ENCODE data around the gene HSPA4L. TPM values are rescaled to one million over a fixed set of nuclear protein-coding genes. Genes with fewer than 3 reads are reported as not detected.

HSPA4L gene
- total RNA-seq, 1 donor, result 4.0 TPM

DNA sequence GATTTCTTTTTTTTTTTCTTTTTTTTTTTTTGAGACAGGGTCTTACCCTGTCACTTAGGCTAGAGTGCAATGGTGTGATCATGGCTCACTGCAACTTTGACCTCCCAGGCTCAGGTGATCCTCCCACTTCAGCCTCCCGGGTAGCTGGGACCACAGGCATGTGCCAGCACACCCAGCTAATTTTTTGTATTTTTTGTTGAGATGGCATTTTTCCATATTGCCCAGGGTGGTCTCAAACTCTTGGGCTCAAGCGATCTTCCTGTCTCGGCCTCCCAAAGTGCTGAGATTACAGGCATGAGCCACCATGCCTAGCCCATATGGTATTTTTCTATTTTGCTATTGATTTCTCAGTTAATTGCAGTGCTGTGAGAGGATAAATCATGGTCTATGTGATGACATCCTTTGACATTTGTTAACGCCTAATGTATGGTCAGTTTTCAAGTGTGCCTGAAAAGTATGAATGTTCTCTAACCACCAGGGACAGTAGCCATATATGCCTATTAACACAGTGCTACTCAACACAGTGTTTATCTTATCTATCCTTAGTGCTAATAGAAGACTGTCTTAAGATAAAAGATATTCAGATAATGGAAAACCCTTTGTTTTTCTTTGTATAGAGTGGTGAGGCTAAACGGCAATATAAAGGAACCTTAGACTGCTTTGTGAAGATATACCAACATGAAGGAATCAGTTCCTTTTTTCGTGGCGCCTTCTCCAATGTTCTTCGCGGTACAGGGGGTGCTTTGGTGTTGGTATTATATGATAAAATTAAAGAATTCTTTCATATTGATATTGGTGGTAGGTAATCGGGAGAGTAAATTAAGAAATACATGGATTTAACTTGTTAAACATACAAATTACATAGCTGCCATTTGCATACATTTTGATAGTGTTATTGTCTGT is 9.1 kb upstream of the HSPA4L start:
- Histone ChIP-seq H3K4me3 (ENCODE audit: insufficient read depth, low read length) (no peak overlapping the region), H3K4me2 (ENCODE audit: insufficient read depth, low read length) (no peak overlapping the region), H2AFZ (ENCODE audit: low read length) (no peak overlapping the region), H3K36me3 (ENCODE audit: insufficient read depth, low read length) (no peaks in the 10 kb centered on the region), H3K79me2 (ENCODE audit: insufficient read depth, low read length) (no peaks in the 10 kb centered on the region), H3K9me3 (ENCODE audit: low read depth, low read length) (no peaks in the 10 kb centered on the region), H3K27me3 (ENCODE audit: insufficient read depth, low read length) (peaks cover 5% of the 10 kb centered on the region), H3K4me1 (ENCODE audit: insufficient read depth, low read length) (no peaks in the 10 kb centered on the region), H4K20me1 (ENCODE audit: insufficient read depth, low read length) (no peaks in the 10 kb centered on the region), H3K27ac (ENCODE audit: low read depth, low read length) (no peak overlapping the region)
- no peak for DNase-seq (ENCODE audit: insufficient read length, low spot score, missing footprints)
- TF ChIP-seq, protein P1, sequence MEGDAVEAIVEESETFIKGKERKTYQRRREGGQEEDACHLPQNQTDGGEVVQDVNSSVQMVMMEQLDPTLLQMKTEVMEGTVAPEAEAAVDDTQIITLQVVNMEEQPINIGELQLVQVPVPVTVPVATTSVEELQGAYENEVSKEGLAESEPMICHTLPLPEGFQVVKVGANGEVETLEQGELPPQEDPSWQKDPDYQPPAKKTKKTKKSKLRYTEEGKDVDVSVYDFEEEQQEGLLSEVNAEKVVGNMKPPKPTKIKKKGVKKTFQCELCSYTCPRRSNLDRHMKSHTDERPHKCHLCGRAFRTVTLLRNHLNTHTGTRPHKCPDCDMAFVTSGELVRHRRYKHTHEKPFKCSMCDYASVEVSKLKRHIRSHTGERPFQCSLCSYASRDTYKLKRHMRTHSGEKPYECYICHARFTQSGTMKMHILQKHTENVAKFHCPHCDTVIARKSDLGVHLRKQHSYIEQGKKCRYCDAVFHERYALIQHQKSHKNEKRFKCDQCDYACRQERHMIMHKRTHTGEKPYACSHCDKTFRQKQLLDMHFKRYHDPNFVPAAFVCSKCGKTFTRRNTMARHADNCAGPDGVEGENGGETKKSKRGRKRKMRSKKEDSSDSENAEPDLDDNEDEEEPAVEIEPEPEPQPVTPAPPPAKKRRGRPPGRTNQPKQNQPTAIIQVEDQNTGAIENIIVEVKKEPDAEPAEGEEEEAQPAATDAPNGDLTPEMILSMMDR (IDR thresholded peaks at IDR 0.05; ENCODE audit: extremely low read depth, low read depth, low read length), result no peak

DNA sequence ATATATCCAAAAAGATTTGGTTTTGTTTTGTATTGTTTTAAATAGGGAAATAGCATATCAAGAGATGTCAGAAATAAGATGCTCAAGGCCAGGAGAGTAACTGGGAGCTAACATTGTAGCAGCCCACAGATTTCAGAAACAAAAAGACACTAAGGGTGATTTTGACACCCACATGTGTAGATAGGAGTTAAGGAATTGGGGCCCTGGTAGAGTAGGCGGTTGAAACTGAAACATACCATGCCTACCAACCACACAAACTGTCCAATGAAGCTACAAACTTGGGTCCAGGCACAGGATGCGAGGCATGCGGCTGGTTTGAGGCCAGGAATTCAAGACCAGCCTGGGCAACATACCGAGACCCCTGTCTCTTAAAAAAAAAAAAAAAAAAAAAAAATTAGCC is 6.3 kb upstream of the HSPA4L start:
- Histone ChIP-seq H3K36me3 (ENCODE audit: insufficient read depth, low read length) (no peaks in the 10 kb centered on the region), H2AFZ (ENCODE audit: low read length) (no peak overlapping the region), H3K79me2 (ENCODE audit: insufficient read depth, low read length) (no peaks in the 10 kb centered on the region), H3K27me3 (ENCODE audit: insufficient read depth, low read length) (peaks cover 14% of the 10 kb centered on the region), H3K4me1 (ENCODE audit: insufficient read depth, low read length) (no peaks in the 10 kb centered on the region), H3K4me2 (ENCODE audit: insufficient read depth, low read length) (no peak overlapping the region), H3K27ac (ENCODE audit: low read depth, low read length) (no peak overlapping the region), H3K4me3 (ENCODE audit: insufficient read depth, low read length) (no peak overlapping the region), H4K20me1 (ENCODE audit: insufficient read depth, low read length) (no peaks in the 10 kb centered on the region), H3K9me3 (ENCODE audit: low read depth, low read length) (no peaks in the 10 kb centered on the region)
- TF ChIP-seq, protein P1 (IDR thresholded peaks at IDR 0.05; ENCODE audit: extremely low read depth, low read depth, low read length), result no peak
- no peak for DNase-seq (ENCODE audit: insufficient read length, low spot score, missing footprints)

- TF ChIP-seq, protein P1 (IDR thresholded peaks at IDR 0.05; ENCODE audit: extremely low read depth, low read depth, low read length), result no peak
- Histone ChIP-seq H3K79me2 (ENCODE audit: insufficient read depth, low read length) (no peaks in the 10 kb centered on the region), H3K4me1 (ENCODE audit: insufficient read depth, low read length) (no peaks in the 10 kb centered on the region), H3K36me3 (ENCODE audit: insufficient read depth, low read length) (no peaks in the 10 kb centered on the region), H3K27me3 (ENCODE audit: insufficient read depth, low read length) (peaks cover 21% of the 10 kb centered on the region), H4K20me1 (ENCODE audit: insufficient read depth, low read length) (no peaks in the 10 kb centered on the region), H3K27ac (ENCODE audit: low read depth, low read length) (no peak overlapping the region), H3K9me3 (ENCODE audit: low read depth, low read length) (no peaks in the 10 kb centered on the region), H3K4me2 (ENCODE audit: insufficient read depth, low read length) (no peak overlapping the region), H2AFZ (ENCODE audit: low read length) (no peak overlapping the region), H3K4me3 (ENCODE audit: insufficient read depth, low read length) (no peak overlapping the region)
- DNase-seq (ENCODE audit: insufficient read length, low spot score, missing footprints), result no peak
Measured at GRCh38 chr4:127776620-127777019, 5.5 kb upstream of the HSPA4L start.

GRCh38 chr4:127777487-127777886 is 4.6 kb upstream of the HSPA4L start:
- Histone ChIP-seq H3K27me3 (ENCODE audit: insufficient read depth, low read length) (peaks cover 21% of the 10 kb centered on the region), H3K9me3 (ENCODE audit: low read depth, low read length) (no peaks in the 10 kb centered on the region), H3K4me3 (ENCODE audit: insufficient read depth, low read length) (no peak overlapping the region), H3K27ac (ENCODE audit: low read depth, low read length) (no peak overlapping the region), H3K4me2 (ENCODE audit: insufficient read depth, low read length) (no peak overlapping the region), H3K4me1 (ENCODE audit: insufficient read depth, low read length) (peaks cover 3% of the 10 kb centered on the region), H3K36me3 (ENCODE audit: insufficient read depth, low read length) (no peaks in the 10 kb centered on the region), H2AFZ (ENCODE audit: low read length) (no peak overlapping the region), H4K20me1 (ENCODE audit: insufficient read depth, low read length) (no peaks in the 10 kb centered on the region), H3K79me2 (ENCODE audit: insufficient read depth, low read length) (no peaks in the 10 kb centered on the region)
- TF ChIP-seq, protein P1 (IDR thresholded peaks at IDR 0.05; ENCODE audit: extremely low read depth, low read depth, low read length), result no peak
- DNase-seq (ENCODE audit: insufficient read length, low spot score, missing footprints), result no peak
